A549 (cell line): Measurements from ENCODE around the gene CPPED1. TPM values are rescaled to one million over a fixed set of nuclear protein-coding genes. Genes with fewer than 3 reads are reported as not detected.

Experiments used
- CHD4 ChIP-seq: fragments of 200-600 bp; sonication (generic); IDR thresholded peaks from 2 replicates; pipeline ENCODE4 v1.6.1; 2016; ENCODE audit warnings: antibody characterized with exemption, mild to moderate bottlenecking, borderline replicate concordance
- EHF ChIP-seq: fragments of 250-450 bp; sonication (Bioruptor Pico); IDR thresholded peaks from 2 replicates; pipeline ENCODE4 v1.5.0; 2020; ENCODE audit warnings: mild to moderate bottlenecking
- EHMT2 ChIP-seq: fragments of 200-600 bp; sonication (generic); IDR thresholded peaks from 2 replicates; pipeline ENCODE4 v1.6.1; 2016; ENCODE audit warnings: antibody characterized with exemption, low read depth, mild to moderate bottlenecking, moderate library complexity
- ESRRA ChIP-seq: fragments of 150-350 bp; IDR thresholded peaks from 2 replicates; pipeline ENCODE4 v1.6.1; 2014; ENCODE audit warnings: mild to moderate bottlenecking, low read length, borderline replicate concordance
- FOSB ChIP-seq: fragments of 250-450 bp; sonication (Bioruptor Pico); IDR thresholded peaks from 2 replicates; pipeline ENCODE4 v1.5.0; 2020; ENCODE audit warnings: mild to moderate bottlenecking, moderate library complexity
- FOSL2 ChIP-seq, 2 experiments: fragments of 450-650 bp in 1 of 2; fragments of >200 bp in 1 of 2; sonication (Bioruptor Twin) in 1 of 2; formaldehyde crosslinking; IDR thresholded peaks; 2 replicates each; pipeline versions ENCODE4 v1.5.0 to v1.6.1; 2016 to 2020; ENCODE audit warnings: mild to moderate bottlenecking in 1 of 2, moderate library complexity in 1 of 2
- FOXS1 ChIP-seq: fragments of 250-450 bp; sonication (Bioruptor Pico); IDR thresholded peaks from 2 replicates; pipeline ENCODE4 v1.5.0; 2020; ENCODE audit warnings: mild to moderate bottlenecking, moderate library complexity
- HDAC2 ChIP-seq: fragments of 200-600 bp; sonication (generic); IDR thresholded peaks from 2 replicates; pipeline ENCODE4 v1.6.1; 2016
- HEYL ChIP-seq: fragments of 250-450 bp; sonication (Bioruptor Pico); IDR thresholded peaks from 2 replicates; pipeline ENCODE4 v1.8.0; 2021; ENCODE audit warnings: mild to moderate bottlenecking, moderate library complexity
- HOXA7 ChIP-seq: fragments of 250-450 bp; sonication (Bioruptor Pico); IDR thresholded peaks from 2 replicates; pipeline ENCODE4 v1.5.0; 2020; ENCODE audit warnings: mild to moderate bottlenecking, moderate library complexity
- HOXB13 ChIP-seq: fragments of 250-450 bp; sonication (Bioruptor Pico); IDR thresholded peaks from 2 replicates; pipeline ENCODE4 v1.5.0; 2020; ENCODE audit warnings: low read depth, mild to moderate bottlenecking, moderate library complexity
- JUN ChIP-seq, 2 experiments: fragments of >200 bp; sonication (Bioruptor Twin); formaldehyde crosslinking; IDR thresholded peaks; 2 replicates in 1 of 2; 3 replicates in 1 of 2; pipeline ENCODE4 v1.6.1; 2016 to 2017
- KDM5A ChIP-seq: fragments of 200-600 bp; sonication (generic); IDR thresholded peaks from 2 replicates; pipeline ENCODE4 v1.6.1; 2016; ENCODE audit warnings: antibody characterized with exemption, mild to moderate bottlenecking
- MAZ ChIP-seq: fragments of 150-350 bp; IDR thresholded peaks from 2 replicates; pipeline ENCODE4 v1.6.1; 2014; ENCODE audit warnings: antibody characterized with exemption, low read depth, low read length, borderline replicate concordance
- MYC ChIP-seq: IDR thresholded peaks from 2 replicates; pipeline ENCODE4 v1.6.1; 2012; ENCODE audit warnings: mild to moderate bottlenecking, inconsistent platforms, low read length, improper control_type of control experiment, borderline replicate concordance
- NFE2L2 ChIP-seq: fragments of 150-350 bp; conservative IDR thresholded peaks from 2 replicates; pipeline ENCODE4 v1.6.1; 2014; ENCODE audit warnings: low read length
- NPAS2 ChIP-seq: fragments of 250-450 bp; sonication (Bioruptor Pico); IDR thresholded peaks from 2 replicates; pipeline ENCODE4 v1.8.0; 2022; ENCODE audit warnings: mild to moderate bottlenecking, moderate library complexity, borderline replicate concordance
- PHF8 ChIP-seq: fragments of 200-600 bp; sonication (generic); IDR thresholded peaks from 2 replicates; pipeline ENCODE4 v1.6.1; 2016; ENCODE audit warnings: low read depth, mild to moderate bottlenecking, antibody characterized with exemption, moderate library complexity, borderline replicate concordance
- POLR2A ChIP-seq: IDR thresholded peaks from 2 replicates; pipeline ENCODE4 v1.6.1; 2012; ENCODE audit warnings: mild to moderate bottlenecking, low read length
- RAD21 ChIP-seq, 2 experiments: fragments of >200 bp in 1 of 2; sonication (Bioruptor Twin) in 1 of 2; formaldehyde crosslinking in 1 of 2; IDR thresholded peaks in 1 of 2; conservative IDR thresholded peaks in 1 of 2; 2 replicates in 1 of 2; 3 replicates in 1 of 2; pipeline ENCODE4 v1.6.1; 2012 to 2018; ENCODE audit warnings: inconsistent platforms in 1 of 2
- RCOR1 ChIP-seq: fragments of 150-350 bp; IDR thresholded peaks from 2 replicates; pipeline ENCODE4 v1.6.1; 2014; ENCODE audit warnings: antibody characterized with exemption, low read length, low read depth
- RNF2 ChIP-seq: fragments of 200-600 bp; sonication (generic); IDR thresholded peaks from 2 replicates; pipeline ENCODE4 v1.6.1; 2016; ENCODE audit warnings: low read depth, mild to moderate bottlenecking, antibody characterized with exemption, moderate library complexity, borderline replicate concordance
- SMC3 ChIP-seq: fragments of >200 bp; sonication (Bioruptor Twin); formaldehyde crosslinking; IDR thresholded peaks from 3 replicates; pipeline ENCODE4 v1.6.1; 2018; ENCODE audit warnings: inconsistent platforms
- TFCP2L1 ChIP-seq: fragments of 250-450 bp; sonication (Bioruptor Pico); IDR thresholded peaks from 2 replicates; pipeline ENCODE4 v1.5.0; 2021; ENCODE audit warnings: mild to moderate bottlenecking
- ZFP36 ChIP-seq: fragments of 450-650 bp; IDR thresholded peaks from 2 replicates; pipeline ENCODE4 v1.6.1; 2014; ENCODE audit warnings: borderline replicate concordance; ENCODE audit not compliant: partially characterized antibody
- ZNF302 ChIP-seq: fragments of 250-450 bp; sonication (Bioruptor Pico); IDR thresholded peaks from 2 replicates; pipeline ENCODE4 v1.9.0; 2021; ENCODE audit warnings: inconsistent platforms, mild to moderate bottlenecking, moderate library complexity
- ZSCAN20 ChIP-seq: fragments of 250-450 bp; sonication (Bioruptor Pico); IDR thresholded peaks from 2 replicates; pipeline ENCODE4 v1.8.0; 2022; ENCODE audit warnings: mild to moderate bottlenecking, moderate library complexity
- polyA plus RNA-seq, 4 experiments: library from polyadenylated mRNA; depleted of rRNA in 3 of 4; stranded (reverse); fragments of >200 nt; fragmentation: RNase III in 1 of 4; extraction: RNeasy Plus Mini Kit Qiagen cat#74134 plus additional on column Dnase treatment in 1 of 4; gene quantifications; 2 replicates in 3 of 4; 3 replicates in 1 of 4; pipeline ENCODE4 v1.2.3, GENCODE V29; 2011 to 2017
- TF ChIP-seq, protein P1 (sequence below): fragments of 250-450 bp; sonication (Bioruptor Pico); IDR thresholded peaks from 2 replicates; pipeline ENCODE4 v1.5.0; 2021; ENCODE audit warnings: mild to moderate bottlenecking, moderate library complexity, borderline replicate concordance
- TF ChIP-seq, protein P2 (sequence below): fragments of >200 bp; sonication (Bioruptor Twin); formaldehyde crosslinking; IDR thresholded peaks from 3 replicates; pipeline ENCODE4 v1.6.1; 2016
- TF ChIP-seq, protein P3 (sequence below): IDR thresholded peaks from 2 replicates; pipeline ENCODE4 v1.6.1; 2012
- TF ChIP-seq, protein P4 (sequence below): IDR thresholded peaks from 2 replicates; pipeline ENCODE4 v1.6.1; 2012; ENCODE audit warnings: low read depth, borderline replicate concordance
- TF ChIP-seq, protein P5 (sequence below): fragments of >200 bp; sonication (Bioruptor Twin); formaldehyde crosslinking; IDR thresholded peaks from 2 replicates; pipeline ENCODE4 v1.6.1; 2016

Gene CPPED1
- polyA plus RNA-seq, 2 of the 4 experiments (the other 2 are of a cell fraction), result 16.1 to 30.5 TPM

DNA sequence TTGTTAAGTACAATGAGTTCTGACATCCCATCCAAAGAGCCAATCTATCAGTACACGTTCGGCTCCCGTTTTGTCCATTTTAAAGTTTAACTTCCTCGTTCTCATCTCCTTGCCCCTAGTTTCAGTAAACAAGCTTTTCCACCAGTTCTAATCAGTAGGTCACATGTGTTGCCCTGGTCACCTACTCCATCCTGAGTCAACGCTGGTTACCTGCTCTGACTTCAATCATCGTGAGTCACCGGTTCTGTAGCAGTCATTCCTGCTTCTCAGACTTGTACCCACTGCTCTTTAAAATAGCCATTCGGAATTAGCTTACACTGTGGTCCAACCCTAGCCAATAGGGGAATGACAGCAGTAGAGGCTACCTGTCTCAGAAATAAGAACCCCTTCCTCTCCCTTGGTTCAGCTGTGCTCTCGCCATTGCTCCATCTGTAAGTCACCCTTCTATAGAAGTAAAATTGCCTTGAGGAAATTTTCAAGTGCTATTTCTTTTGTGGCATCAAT lies 191.0 kb downstream of the CPPED1 start (continued):
- 0 out of 2 replicates have a peak, but pooled peaks have one; percentile 27 for TF ChIP-seq NFE2L2
- no peak for TF ChIP-seq ZSCAN20 (CRISPR knock-in tag)
- TF ChIP-seq POLR2A, result no peak
- TF ChIP-seq, protein P1, sequence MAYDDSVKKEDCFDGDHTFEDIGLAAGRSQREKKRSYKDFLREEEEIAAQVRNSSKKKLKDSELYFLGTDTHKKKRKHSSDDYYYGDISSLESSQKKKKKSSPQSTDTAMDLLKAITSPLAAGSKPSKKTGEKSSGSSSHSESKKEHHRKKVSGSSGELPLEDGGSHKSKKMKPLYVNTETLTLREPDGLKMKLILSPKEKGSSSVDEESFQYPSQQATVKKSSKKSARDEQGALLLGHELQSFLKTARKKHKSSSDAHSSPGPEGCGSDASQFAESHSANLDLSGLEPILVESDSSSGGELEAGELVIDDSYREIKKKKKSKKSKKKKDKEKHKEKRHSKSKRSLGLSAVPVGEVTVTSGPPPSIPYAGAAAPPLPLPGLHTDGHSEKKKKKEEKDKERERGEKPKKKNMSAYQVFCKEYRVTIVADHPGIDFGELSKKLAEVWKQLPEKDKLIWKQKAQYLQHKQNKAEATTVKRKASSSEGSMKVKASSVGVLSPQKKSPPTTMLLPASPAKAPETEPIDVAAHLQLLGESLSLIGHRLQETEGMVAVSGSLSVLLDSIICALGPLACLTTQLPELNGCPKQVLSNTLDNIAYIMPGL (CRISPR knock-in tag), result no peak
- no peak for TF ChIP-seq EHF (CRISPR knock-in tag)
- TF ChIP-seq EHMT2, result no peak
- TF ChIP-seq RAD21 (conservative IDR thresholded peaks at IDR 0.05 in 1 of 2, IDR thresholded peaks at IDR 0.05 in 1 of 2), result no peak
- no peak for TF ChIP-seq FOXS1 (CRISPR knock-in tag)
- TF ChIP-seq, protein P2, sequence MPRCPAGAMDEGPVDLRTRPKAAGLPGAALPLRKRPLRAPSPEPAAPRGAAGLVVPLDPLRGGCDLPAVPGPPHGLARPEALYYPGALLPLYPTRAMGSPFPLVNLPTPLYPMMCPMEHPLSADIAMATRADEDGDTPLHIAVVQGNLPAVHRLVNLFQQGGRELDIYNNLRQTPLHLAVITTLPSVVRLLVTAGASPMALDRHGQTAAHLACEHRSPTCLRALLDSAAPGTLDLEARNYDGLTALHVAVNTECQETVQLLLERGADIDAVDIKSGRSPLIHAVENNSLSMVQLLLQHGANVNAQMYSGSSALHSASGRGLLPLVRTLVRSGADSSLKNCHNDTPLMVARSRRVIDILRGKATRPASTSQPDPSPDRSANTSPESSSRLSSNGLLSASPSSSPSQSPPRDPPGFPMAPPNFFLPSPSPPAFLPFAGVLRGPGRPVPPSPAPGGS, result no peak
- no peak for TF ChIP-seq ZFP36
- TF ChIP-seq NPAS2 (CRISPR knock-in tag), result no peak
- no peak for TF ChIP-seq PHF8
- no peak for TF ChIP-seq TFCP2L1 (CRISPR knock-in tag)
- TF ChIP-seq, protein P3, sequence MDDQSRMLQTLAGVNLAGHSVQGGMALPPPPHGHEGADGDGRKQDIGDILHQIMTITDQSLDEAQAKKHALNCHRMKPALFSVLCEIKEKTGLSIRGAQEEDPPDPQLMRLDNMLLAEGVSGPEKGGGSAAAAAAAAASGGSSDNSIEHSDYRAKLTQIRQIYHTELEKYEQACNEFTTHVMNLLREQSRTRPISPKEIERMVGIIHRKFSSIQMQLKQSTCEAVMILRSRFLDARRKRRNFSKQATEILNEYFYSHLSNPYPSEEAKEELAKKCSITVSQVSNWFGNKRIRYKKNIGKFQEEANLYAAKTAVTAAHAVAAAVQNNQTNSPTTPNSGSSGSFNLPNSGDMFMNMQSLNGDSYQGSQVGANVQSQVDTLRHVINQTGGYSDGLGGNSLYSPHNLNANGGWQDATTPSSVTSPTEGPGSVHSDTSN, result no peak
- TF ChIP-seq SMC3, result no peak
- TF ChIP-seq, protein P4, sequence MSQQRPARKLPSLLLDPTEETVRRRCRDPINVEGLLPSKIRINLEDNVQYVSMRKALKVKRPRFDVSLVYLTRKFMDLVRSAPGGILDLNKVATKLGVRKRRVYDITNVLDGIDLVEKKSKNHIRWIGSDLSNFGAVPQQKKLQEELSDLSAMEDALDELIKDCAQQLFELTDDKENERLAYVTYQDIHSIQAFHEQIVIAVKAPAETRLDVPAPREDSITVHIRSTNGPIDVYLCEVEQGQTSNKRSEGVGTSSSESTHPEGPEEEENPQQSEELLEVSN, result no peak
- TF ChIP-seq HOXA7 (CRISPR knock-in tag), result no peak
- TF ChIP-seq HDAC2, result no peak
- TF ChIP-seq ESRRA, result no peak
- TF ChIP-seq FOSB, result no peak
- peak; percentile 65; the same call in 1 of the 2 replicates for TF ChIP-seq FOSL2 (IDR thresholded peaks at IDR 0.05)
- TF ChIP-seq FOSL2 (CRISPR knock-in tag; IDR thresholded peaks at IDR 0.05), result peak; percentile 92
- TF ChIP-seq RCOR1, result no peak
- no peak for TF ChIP-seq ZNF302 (CRISPR knock-in tag)
- TF ChIP-seq, protein P5, sequence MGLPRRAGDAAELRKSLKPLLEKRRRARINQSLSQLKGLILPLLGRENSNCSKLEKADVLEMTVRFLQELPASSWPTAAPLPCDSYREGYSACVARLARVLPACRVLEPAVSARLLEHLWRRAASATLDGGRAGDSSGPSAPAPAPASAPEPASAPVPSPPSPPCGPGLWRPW, result no peak
- TF ChIP-seq MYC, result no peak
- no peak for TF ChIP-seq HEYL
- peak in 1 of 2 experiments; percentile 31; a peak in 1 of 5 replicates for TF ChIP-seq JUN (IDR thresholded peaks at IDR 0.05)
- no peak for TF ChIP-seq KDM5A
- TF ChIP-seq MAZ, result no peak
- no peak for TF ChIP-seq HOXB13 (CRISPR knock-in tag)
- no peak for TF ChIP-seq RNF2
- TF ChIP-seq CHD4, result no peak
